ENCODE results near the gene ZSCAN5A. TPM values are rescaled to one million over a fixed set of nuclear protein-coding genes. Genes with fewer than 3 reads are reported as not detected.
A peak's percentile ranks its signal among the peaks of the same experiment; 100 is the strongest.
"Not testable (repeated sequence)": the region's sequence is repeated elsewhere in the genome, so short reads cannot be mapped to it uniquely, and the experiment has no call there.

The ZSCAN5A gene, protein sequence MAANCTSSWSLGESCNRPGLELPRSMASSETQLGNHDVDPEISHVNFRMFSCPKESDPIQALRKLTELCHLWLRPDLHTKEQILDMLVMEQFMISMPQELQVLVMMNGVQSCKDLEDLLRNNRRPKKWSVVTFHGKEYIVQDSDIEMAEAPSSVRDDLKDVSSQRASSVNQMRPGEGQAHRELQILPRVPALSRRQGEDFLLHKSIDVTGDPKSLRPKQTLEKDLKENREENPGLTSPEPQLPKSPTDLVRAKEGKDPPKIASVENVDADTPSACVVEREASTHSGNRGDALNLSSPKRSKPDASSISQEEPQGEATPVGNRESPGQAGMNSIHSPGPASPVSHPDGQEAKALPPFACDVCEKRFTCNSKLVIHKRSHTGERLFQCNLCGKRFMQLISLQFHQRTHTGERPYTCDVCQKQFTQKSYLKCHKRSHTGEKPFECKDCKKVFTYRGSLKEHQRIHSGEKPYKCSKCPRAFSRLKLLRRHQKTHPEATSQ
- 5.6 TPM for polyA plus RNA-seq (2012; ENCODE audit: low read depth, missing spikeins)

DNA sequence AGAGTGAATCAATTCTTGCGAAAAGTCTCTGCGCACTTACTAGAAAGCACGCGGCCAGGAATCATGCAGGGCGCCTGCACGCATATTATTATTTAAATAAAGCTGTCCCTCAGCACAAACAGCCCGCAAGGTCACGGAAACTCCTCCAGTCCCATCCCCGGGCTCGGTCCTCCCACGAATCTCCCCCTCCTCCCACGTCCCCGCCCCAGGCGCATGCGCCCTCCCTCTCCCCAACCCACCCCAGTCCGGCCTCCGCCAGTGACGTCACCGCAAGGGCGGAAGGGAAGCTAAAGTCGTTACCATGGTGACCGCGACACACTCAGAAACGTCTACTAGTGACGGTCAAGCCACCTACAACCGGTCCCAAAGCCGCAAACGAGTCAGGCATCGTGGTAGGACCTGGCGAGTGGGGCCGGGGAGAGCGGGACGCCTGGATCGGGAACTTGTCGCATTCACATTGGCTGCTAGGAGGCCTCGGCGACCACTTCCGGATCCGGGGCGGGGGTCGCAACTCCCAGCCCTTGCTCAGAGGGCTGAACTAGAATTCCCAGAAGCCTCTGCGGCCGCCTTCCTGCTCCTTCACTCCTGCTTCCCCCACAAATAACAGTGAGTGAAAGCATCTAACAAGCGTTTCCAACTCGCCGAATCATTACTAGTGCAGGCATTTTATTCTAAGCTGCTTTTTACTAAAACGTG lies at the start of gene ZSCAN5A:
TSS of gene ZSCAN5A (minus strand) at position 459 of the 696 bp plus-strand sequence. CDS start 89,793 bp downstream, outside the sequence.
- TF ChIP-seq POLR2AphosphoS5 (IDR thresholded peaks at IDR 0.05; ENCODE audit: low read depth, low read length): peak; percentile 85
- TF ChIP-seq PAX5 (IDR thresholded peaks at IDR 0.05; ENCODE audit: insufficient read depth, low read length, severe bottlenecking): no peak
- peak; percentile 67 for TF ChIP-seq TAF1 (IDR thresholded peaks at IDR 0.05; ENCODE audit: low read depth, low read length)
- 0 out of 2 replicates have a peak, but pooled peaks have one; percentile 2 for TF ChIP-seq SPI1 (IDR thresholded peaks at IDR 0.05; ENCODE audit: low read depth, low read length)
- peak; percentile 76; the same call in 1 of the 2 replicates for TF ChIP-seq POU2F2 (IDR thresholded peaks at IDR 0.05; ENCODE audit: low read depth, low read length)
- TF ChIP-seq POLR2A (IDR thresholded peaks at IDR 0.05; ENCODE audit: low read depth, low read length): peak; percentile 80
- DNase-seq (ENCODE audit: insufficient read length, low spot score) (peak; percentile 84), FAIRE-seq (peak; percentile 98)

DNA sequence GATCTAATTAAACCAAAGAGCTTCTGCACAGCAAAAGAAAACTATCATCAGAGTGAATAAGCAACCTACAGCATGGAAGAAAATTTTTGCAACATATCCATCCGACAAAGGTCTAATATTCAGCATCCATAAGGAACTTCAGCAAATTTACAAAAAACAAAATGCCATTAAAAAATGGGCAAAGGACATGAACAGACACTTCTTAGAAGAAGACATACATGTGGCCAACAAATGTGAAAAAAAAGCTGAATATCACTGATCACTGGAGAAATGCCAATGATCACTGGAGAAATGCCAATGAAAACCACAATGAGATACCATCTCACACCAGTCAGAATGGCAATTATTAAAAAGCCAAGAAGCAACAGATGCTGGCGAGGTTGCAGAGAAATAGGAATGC lies 46.2 kb upstream of the ZSCAN5A start:
- no peak for TF ChIP-seq TAF1 (IDR thresholded peaks at IDR 0.05; ENCODE audit: low read depth, low read length)
- DNase-seq (ENCODE audit: insufficient read length, low spot score): no peak
- FAIRE-seq: no peak

DNA sequence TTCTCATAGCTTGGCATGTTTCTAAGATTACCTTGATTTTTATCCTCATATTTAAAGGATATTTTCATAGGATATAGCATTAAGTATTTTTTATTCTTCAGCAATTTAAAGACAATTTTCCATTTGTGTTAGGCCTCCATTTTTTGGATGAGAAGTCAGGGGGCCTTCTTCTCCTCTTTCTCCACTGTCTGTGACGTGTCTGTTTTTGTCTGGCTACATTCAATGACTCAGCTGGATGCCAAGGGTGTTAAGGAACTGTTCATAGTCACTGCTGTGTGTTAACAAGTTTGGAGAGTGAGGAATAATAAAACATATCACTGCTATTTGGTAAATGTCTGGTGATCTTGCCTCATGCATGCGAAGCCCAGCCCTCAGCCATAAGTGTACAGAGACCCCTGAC lies 42.3 kb upstream of the ZSCAN5A start:
- TF ChIP-seq TAF1 (IDR thresholded peaks at IDR 0.05; ENCODE audit: low read depth, low read length): no peak
- no peak for TF ChIP-seq POU2F2 (IDR thresholded peaks at IDR 0.05; ENCODE audit: low read depth, low read length)
- TF ChIP-seq SPI1 (IDR thresholded peaks at IDR 0.05; ENCODE audit: low read depth, low read length): no peak
- TF ChIP-seq PAX5 (IDR thresholded peaks at IDR 0.05; ENCODE audit: insufficient read depth, low read length, severe bottlenecking): no peak
- TF ChIP-seq POLR2AphosphoS5 (IDR thresholded peaks at IDR 0.05; ENCODE audit: low read depth, low read length): no peak
- no peak for TF ChIP-seq POLR2A (IDR thresholded peaks at IDR 0.05; ENCODE audit: low read depth, low read length)
- DNase-seq (ENCODE audit: insufficient read length, low spot score) (no peak), FAIRE-seq (no peak)

DNA sequence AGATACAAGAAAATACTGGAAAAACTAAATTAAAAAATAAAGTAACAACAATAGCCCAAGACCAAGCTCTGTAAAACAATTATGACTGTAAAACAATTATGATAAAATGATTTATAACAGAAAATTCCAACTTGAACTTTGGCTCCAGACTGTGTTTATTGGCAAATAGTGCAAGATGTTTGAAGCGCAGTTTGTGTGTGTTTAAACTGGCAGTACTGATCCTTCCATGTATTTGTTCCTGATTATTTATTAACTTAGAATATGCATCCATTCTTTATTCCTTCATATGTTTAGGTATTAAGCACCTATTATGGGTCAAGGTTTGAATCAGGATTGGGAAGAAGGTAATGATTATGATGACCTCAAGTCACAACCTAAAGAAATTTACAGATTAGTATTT lies 40.9 kb upstream of the ZSCAN5A start:
- no peak for TF ChIP-seq POLR2AphosphoS5 (IDR thresholded peaks at IDR 0.05; ENCODE audit: low read depth, low read length)
- no peak for TF ChIP-seq PAX5 (IDR thresholded peaks at IDR 0.05; ENCODE audit: insufficient read depth, low read length, severe bottlenecking)
- TF ChIP-seq TAF1 (IDR thresholded peaks at IDR 0.05; ENCODE audit: low read depth, low read length): no peak
- no peak for TF ChIP-seq POLR2A (IDR thresholded peaks at IDR 0.05; ENCODE audit: low read depth, low read length)
- TF ChIP-seq SPI1 (IDR thresholded peaks at IDR 0.05; ENCODE audit: low read depth, low read length): no peak
- no peak for TF ChIP-seq POU2F2 (IDR thresholded peaks at IDR 0.05; ENCODE audit: low read depth, low read length)
- FAIRE-seq: no peak
- DNase-seq (ENCODE audit: insufficient read length, low spot score): no peak

DNA sequence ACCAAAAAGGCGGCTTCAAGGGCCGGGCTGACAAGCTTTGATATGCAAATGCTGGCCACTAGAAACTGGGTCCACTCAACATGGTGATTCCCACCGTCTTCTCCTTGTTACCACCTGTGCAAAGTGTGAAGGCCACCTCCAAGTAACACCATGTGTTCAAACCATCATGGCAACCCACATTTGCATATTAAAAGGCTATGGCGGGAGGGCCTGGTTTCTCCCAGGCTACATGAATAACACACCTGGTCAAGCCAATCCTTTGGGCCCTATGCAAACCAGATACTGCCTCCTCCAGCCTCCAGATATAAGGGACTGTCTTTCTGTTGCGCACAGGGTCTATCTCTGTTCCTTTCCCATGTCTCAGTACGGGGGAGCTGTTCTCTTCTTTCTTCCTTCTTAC lies 36.6 kb upstream of the ZSCAN5A start:
- FAIRE-seq: no peak
- no peak for TF ChIP-seq TAF1 (IDR thresholded peaks at IDR 0.05; ENCODE audit: low read depth, low read length)
- TF ChIP-seq PAX5 (IDR thresholded peaks at IDR 0.05; ENCODE audit: insufficient read depth, low read length, severe bottlenecking): no peak
- no peak for TF ChIP-seq POU2F2 (IDR thresholded peaks at IDR 0.05; ENCODE audit: low read depth, low read length)
- no peak for TF ChIP-seq POLR2AphosphoS5 (IDR thresholded peaks at IDR 0.05; ENCODE audit: low read depth, low read length)
- TF ChIP-seq SPI1 (IDR thresholded peaks at IDR 0.05; ENCODE audit: low read depth, low read length): no peak
- no peak for TF ChIP-seq POLR2A (IDR thresholded peaks at IDR 0.05; ENCODE audit: low read depth, low read length)
- no peak for DNase-seq (ENCODE audit: insufficient read length, low spot score)

DNA sequence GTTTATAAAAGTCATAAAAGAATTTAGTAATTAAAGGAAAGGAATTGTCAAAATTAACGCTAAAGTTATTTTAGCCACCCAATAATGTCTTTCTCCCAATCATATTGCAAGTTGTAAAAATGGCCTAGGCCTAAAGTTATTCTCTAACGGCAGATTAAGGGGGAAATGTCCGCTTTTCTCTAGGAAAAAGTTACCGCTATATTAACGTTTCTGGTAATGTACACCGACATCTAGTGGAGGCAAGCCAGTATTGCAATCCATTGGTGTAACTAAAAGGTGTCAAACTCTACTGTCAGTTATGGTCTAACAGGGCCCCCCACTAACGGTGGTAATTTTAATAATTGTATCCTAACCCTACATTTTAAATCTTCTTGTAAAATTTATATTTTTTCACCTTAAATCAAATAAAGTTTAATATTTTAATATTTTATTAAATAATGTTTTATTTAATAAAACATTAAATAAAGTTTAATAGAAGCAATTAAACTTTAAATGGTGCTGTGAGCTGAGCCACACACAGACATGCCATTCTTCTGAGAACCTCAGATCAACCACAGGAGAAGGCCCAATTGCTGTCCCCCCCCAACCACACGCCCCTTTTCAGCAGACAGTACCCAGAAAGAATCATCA lies 35.9 kb upstream of the ZSCAN5A start:
- FAIRE-seq (peak; percentile 65), DNase-seq (ENCODE audit: insufficient read length, low spot score) (no peak)
- TF ChIP-seq POLR2AphosphoS5 (IDR thresholded peaks at IDR 0.05; ENCODE audit: low read depth, low read length): no peak
- no peak for TF ChIP-seq PAX5 (IDR thresholded peaks at IDR 0.05; ENCODE audit: insufficient read depth, low read length, severe bottlenecking)
- TF ChIP-seq POU2F2 (IDR thresholded peaks at IDR 0.05; ENCODE audit: low read depth, low read length): no peak
- TF ChIP-seq POLR2A (IDR thresholded peaks at IDR 0.05; ENCODE audit: low read depth, low read length): no peak
- TF ChIP-seq SPI1 (IDR thresholded peaks at IDR 0.05; ENCODE audit: low read depth, low read length): no peak
- TF ChIP-seq TAF1 (IDR thresholded peaks at IDR 0.05; ENCODE audit: low read depth, low read length): no peak

DNA sequence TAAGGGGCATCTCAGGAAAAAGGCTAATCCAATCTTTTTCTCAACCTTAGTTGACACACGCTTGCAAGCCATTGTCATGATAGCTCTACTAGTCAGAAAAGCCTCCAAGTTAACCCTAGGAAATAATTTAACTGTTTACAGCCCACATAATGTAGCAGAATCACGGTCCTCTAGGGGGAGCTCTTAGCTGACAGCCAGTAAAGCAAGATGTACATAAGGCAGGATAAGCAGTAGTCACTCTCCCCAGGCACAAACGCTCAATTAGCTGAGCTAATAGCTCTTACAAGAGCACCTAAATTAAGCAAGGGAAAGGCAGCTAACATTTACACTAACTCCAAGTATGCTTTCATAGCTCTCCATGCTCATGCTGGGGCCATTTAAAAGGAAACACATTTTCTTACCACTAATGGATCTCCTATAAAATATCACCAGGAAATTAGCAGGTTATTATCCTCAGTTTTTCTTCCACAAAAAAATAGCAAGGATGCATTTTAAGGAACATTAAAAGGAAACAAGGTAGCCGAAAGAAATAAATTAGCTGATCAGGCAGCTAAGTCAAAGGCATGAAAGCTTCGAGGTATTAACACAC lies 33.7 kb upstream of the ZSCAN5A start:
- FAIRE-seq: peak; percentile 62
- TF ChIP-seq POLR2AphosphoS5 (IDR thresholded peaks at IDR 0.05; ENCODE audit: low read depth, low read length): no peak
- no peak for TF ChIP-seq TAF1 (IDR thresholded peaks at IDR 0.05; ENCODE audit: low read depth, low read length)
- TF ChIP-seq POU2F2 (IDR thresholded peaks at IDR 0.05; ENCODE audit: low read depth, low read length): no peak
- TF ChIP-seq SPI1 (IDR thresholded peaks at IDR 0.05; ENCODE audit: low read depth, low read length): no peak
- no peak for TF ChIP-seq PAX5 (IDR thresholded peaks at IDR 0.05; ENCODE audit: insufficient read depth, low read length, severe bottlenecking)
- TF ChIP-seq POLR2A (IDR thresholded peaks at IDR 0.05; ENCODE audit: low read depth, low read length): no peak
- no peak for DNase-seq (ENCODE audit: insufficient read length, low spot score)

DNA sequence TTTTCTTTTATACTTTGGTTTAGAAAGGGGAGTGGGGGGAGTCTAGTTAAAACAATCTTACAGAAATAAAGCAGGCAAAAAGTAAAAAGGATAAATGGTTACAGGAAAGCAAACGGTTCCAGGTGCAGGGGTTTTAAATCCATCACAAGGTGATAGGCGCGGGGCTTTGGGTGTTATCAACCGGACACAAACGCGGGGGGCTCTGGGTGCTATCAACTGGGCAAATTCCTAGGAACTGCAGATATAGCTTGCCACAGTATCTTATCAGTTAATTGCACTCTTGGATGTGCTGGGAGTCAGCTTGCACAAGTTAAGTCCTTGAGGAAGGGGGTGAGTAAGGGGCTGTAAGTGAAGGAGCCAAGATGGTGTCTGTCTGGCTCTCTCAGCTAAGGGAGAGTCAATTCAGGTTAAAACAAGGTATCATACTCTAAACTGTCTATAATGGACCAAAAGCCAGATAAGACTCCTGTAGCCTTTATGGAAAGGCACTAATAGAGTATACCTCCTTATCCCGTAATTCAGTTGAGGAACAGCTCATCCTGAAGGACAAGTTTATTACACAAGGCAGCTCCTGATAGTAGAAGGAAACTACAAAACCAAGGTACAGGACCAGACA lies 32.6 kb upstream of the ZSCAN5A start:
- no peak for TF ChIP-seq PAX5 (IDR thresholded peaks at IDR 0.05; ENCODE audit: insufficient read depth, low read length, severe bottlenecking)
- DNase-seq (ENCODE audit: insufficient read length, low spot score) (no peak), FAIRE-seq (no peak)

DNA sequence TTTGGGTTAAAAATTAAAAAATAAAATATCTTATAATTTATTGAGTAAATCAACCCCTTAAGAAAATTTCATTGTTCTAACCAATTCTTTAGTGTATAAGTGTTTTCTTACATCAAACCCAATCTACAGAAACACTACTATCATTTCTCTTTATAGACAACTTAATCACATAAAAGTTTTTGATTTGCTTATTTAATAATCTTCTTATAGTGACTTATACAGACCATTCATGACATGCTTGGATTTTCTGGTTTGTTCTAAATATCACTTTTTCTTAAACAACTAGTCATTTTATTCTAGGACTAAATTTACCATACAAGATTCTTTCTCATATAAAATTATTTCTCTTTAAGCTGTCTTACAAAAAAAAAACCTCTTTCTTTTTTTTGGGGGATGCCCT lies 27.3 kb upstream of the ZSCAN5A start:
- no peak for TF ChIP-seq POLR2AphosphoS5 (IDR thresholded peaks at IDR 0.05; ENCODE audit: low read depth, low read length)
- no peak for TF ChIP-seq SPI1 (IDR thresholded peaks at IDR 0.05; ENCODE audit: low read depth, low read length)
- TF ChIP-seq POU2F2 (IDR thresholded peaks at IDR 0.05; ENCODE audit: low read depth, low read length): no peak
- TF ChIP-seq POLR2A (IDR thresholded peaks at IDR 0.05; ENCODE audit: low read depth, low read length): no peak
- no peak for TF ChIP-seq TAF1 (IDR thresholded peaks at IDR 0.05; ENCODE audit: low read depth, low read length)
- no peak for TF ChIP-seq PAX5 (IDR thresholded peaks at IDR 0.05; ENCODE audit: insufficient read depth, low read length, severe bottlenecking)
- no peak for DNase-seq (ENCODE audit: insufficient read length, low spot score)
- FAIRE-seq: no peak

DNA sequence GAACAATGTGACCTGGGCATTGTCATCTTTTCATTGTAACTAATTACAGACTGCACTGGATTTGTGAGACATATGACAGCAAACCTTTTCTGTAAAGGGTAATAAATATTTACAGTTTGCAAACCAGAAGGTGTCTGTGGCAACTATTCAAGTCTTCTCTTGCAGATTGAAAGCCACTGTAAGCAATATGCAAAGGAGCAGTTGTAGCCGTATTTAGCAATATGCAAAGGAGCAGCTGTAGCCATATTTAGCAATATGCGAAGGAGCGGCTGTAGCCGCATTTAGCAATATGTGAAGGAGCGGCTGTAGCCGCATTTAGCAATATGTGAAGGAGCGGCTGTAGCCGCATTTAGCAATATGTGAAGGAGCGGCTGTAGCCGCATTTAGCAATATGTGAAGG lies 24.4 kb upstream of the ZSCAN5A start:
- not testable (repeated sequence) for DNase-seq (ENCODE audit: insufficient read length, low spot score); FAIRE-seq

DNA sequence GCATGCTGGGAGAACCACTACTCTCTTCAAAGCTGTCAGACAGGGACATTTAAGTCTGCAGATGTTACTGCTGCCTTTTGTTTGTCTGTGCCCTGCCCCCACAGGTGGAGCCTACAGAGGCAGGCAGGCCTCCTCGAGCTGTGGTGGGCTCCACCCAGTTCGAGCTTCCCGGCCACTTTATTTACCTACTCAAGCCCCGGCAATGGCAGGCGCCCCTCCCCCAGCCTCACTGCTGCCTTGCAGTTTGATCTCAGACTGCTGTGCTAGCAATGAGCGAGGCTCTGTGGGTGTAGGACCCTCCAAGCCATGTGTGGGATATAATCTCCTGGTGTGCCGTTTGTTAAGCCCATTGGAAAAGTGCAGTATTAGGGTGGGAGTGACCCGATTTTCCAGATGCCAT lies 22.4 kb upstream of the ZSCAN5A start:
- DNase-seq (ENCODE audit: insufficient read length, low spot score): not testable (repeated sequence)

DNA sequence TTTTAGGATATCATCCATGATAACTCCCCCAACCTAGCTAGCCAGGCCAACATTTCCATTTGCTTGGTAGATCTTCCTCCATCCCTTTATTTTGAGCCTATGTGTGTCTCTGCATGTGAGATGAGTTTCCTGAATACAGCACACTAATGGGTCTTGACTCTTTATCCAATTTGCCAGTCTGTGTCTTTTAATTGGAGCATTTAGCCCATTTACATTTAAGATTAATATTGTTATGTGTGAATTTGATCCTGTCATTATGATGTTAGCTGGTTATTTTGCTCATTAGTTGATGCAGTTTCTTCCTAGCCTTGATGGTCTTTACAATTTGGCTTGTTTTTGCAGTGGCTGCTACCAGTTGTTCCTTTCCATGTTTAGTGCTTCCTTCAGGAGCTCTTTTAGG lies 20.7 kb upstream of the ZSCAN5A start:
- FAIRE-seq: not testable (repeated sequence)

More for the DNA sequence above, 22.4 kb upstream of the ZSCAN5A start:
- FAIRE-seq: not testable (repeated sequence)

More for the DNA sequence above, 20.7 kb upstream of the ZSCAN5A start:
- not testable (repeated sequence) for DNase-seq (ENCODE audit: insufficient read length, low spot score)
